Endothelial cell of umbilical vein (primary cell): ENCODE measurements around the gene OSBP2. TPM values are rescaled to one million over a fixed set of nuclear protein-coding genes. Genes with fewer than 3 reads are reported as not detected.

Experiments used
- BruUV-seq: library from RNA; stranded (reverse); fragments of 400-500 nt; replicated peaks from 2 replicates; lab custom pipeline; 2021; lab: Mats Ljungman, UMichigan
- CTCF ChIA-PET: fragments of 300-600, 350-600 bp; sonication (Branson Sonifier 250); formaldehyde crosslinking; loops from one replicate; lab custom pipeline; 2021; ENCODE audit warnings: antibody characterized with exemption, inconsistent platforms; lab: Charles Lee
- POLR2A ChIA-PET: fragments of 300-600, 350-600 bp; sonication (Branson Sonifier 250); formaldehyde crosslinking; loops from one replicate; lab custom pipeline; 2021; ENCODE audit warnings: antibody characterized with exemption, inconsistent platforms; lab: Charles Lee
- DNase-seq: peaks from one replicate; pipeline ENCODE4 v3.0.0-alpha.2; 2011; ENCODE audit warnings: low read depth, low spot score
- FAIRE-seq: peaks from 2 replicates; lab custom pipeline; 2011; peaks lifted over from hg19 to GRCh38; lab: Jason Lieb, UNC
- H2AFZ ChIP-seq: 2 replicates; pipeline ENCODE4 v1.6.0; 2012; ENCODE audit warnings: low read depth, low read length, control low read depth, inconsistent platforms
- H3K27ac ChIP-seq: 2 replicates; pipeline ENCODE4 v1.5.1; 2011; ENCODE audit warnings: low read depth, mild to moderate bottlenecking, control low read depth, low read length, moderate library complexity; ENCODE audit not compliant: insufficient read depth
- H3K27me3 ChIP-seq, 2 experiments: 2 replicates each; pipeline versions ENCODE4 v1.6.0 to v1.6.1; 2011; ENCODE audit warnings: low read length in 2 of 2, mixed read lengths in 1 of 2; ENCODE audit not compliant: control insufficient read depth in 2 of 2, insufficient read depth in 2 of 2
- H3K36me3 ChIP-seq, 2 experiments: 2 replicates in 1 of 2; 3 replicates in 1 of 2; pipeline ENCODE4 v1.5.1; 2011; ENCODE audit warnings: low read length in 2 of 2, mild to moderate bottlenecking in 1 of 2, moderate library complexity in 1 of 2; ENCODE audit not compliant: control insufficient read depth in 2 of 2, insufficient read depth in 2 of 2; ENCODE audit errors: extremely low read depth in 1 of 2
- H3K4me1 ChIP-seq: 3 replicates; pipeline ENCODE4 v1.5.1; 2011; ENCODE audit warnings: mild to moderate bottlenecking, low read length; ENCODE audit not compliant: control insufficient read depth, insufficient read depth; ENCODE audit errors: extremely low read depth
- H3K4me2 ChIP-seq: 2 replicates; pipeline ENCODE4 v1.6.1; 2011; ENCODE audit warnings: low read length, control low read depth, mixed read lengths; ENCODE audit not compliant: insufficient read depth
- H3K4me3 ChIP-seq, 3 experiments: fragments of 200-600 bp in 1 of 3; sonication (generic), shearing (Covaris generic) in 1 of 3; replicated peaks in 1 of 3; 2 replicates each; pipeline ENCODE4 v1.5.1; 2011 to 2016; ENCODE audit warnings: control low read depth in 3 of 3, low read length in 3 of 3, mild to moderate bottlenecking in 2 of 3, inconsistent platforms in 1 of 3, low read depth in 1 of 3, moderate library complexity in 1 of 3; ENCODE audit not compliant: insufficient read depth in 1 of 3
- H3K79me2 ChIP-seq: 2 replicates; pipeline ENCODE4 v1.6.0; 2012; ENCODE audit warnings: low read length, inconsistent platforms; ENCODE audit not compliant: control insufficient read depth, insufficient read depth
- H3K9ac ChIP-seq: replicated peaks from 2 replicates; pipeline ENCODE3; 2011; ENCODE audit warnings: low read length, control low read depth; ENCODE audit not compliant: insufficient read depth; ENCODE audit errors: extremely low read depth
- H3K9me1 ChIP-seq: replicated peaks from 3 replicates; pipeline ENCODE4 v1.6.0; 2011; ENCODE audit warnings: mild to moderate bottlenecking, low read length; ENCODE audit not compliant: control insufficient read depth, insufficient read depth; ENCODE audit errors: extremely low read depth
- H3K9me3 ChIP-seq: replicated peaks from 2 replicates; pipeline ENCODE4 v1.5.1; 2012; ENCODE audit warnings: low read length, inconsistent platforms; ENCODE audit not compliant: control insufficient read depth, insufficient read depth
- H4K20me1 ChIP-seq: replicated peaks from 2 replicates; pipeline ENCODE3; 2011; ENCODE audit warnings: mild to moderate bottlenecking, low read length; ENCODE audit not compliant: control insufficient read depth, insufficient read depth; ENCODE audit errors: extremely low read depth
- EZH2 ChIP-seq: IDR thresholded peaks from 2 replicates; pipeline ENCODE4 v1.6.1; 2012; ENCODE audit warnings: borderline replicate concordance, low read depth, mild to moderate bottlenecking, moderate library complexity, low read length, inconsistent platforms; ENCODE audit not compliant: severe bottlenecking
- FOS ChIP-seq: IDR thresholded peaks from 2 replicates; pipeline ENCODE4 v1.6.1; 2011; ENCODE audit warnings: mild to moderate bottlenecking, low read length, moderate library complexity, borderline replicate concordance; ENCODE audit not compliant: insufficient read depth
- JUN ChIP-seq: IDR thresholded peaks from 2 replicates; pipeline ENCODE4 v1.6.1; 2011; ENCODE audit warnings: borderline replicate concordance, low read depth; ENCODE audit not compliant: insufficient read length, insufficient read depth
- POLR2A ChIP-seq: IDR thresholded peaks from 2 replicates; pipeline ENCODE4 v1.6.1; 2012; ENCODE audit warnings: low read depth, mild to moderate bottlenecking, control low read depth, low read length
- POLR2AphosphoS5 ChIP-seq: IDR thresholded peaks from 2 replicates; pipeline ENCODE4 v1.6.1; 2012; ENCODE audit warnings: low read depth, mild to moderate bottlenecking, control low read depth, low read length, moderate library complexity; ENCODE audit not compliant: insufficient read depth
- dilution Hi-C: fragments of 300-500 bp; cut with MboI; formaldehyde crosslinking; loops from one replicate; pipeline ENCODE4 v1.15.0; 2019; ENCODE audit warnings: low sequenced_read_pairs; ENCODE audit not compliant: extremely low pct_ligation_motif_present
- intact Hi-C: fragments of 100-400 bp; cut with micrococcal nuclease; formaldehyde crosslinking; loops from one replicate; pipeline ENCODE4 v1.10.0; 2022
- polyA plus RNA-seq, 4 experiments: library from polyadenylated mRNA; depleted of rRNA in 3 of 4; stranded (reverse) in 3 of 4; unstranded in 1 of 4; fragments of >200 nt; gene quantifications; 2 replicates each; pipeline versions ENCODE4 v1.2.1 to v1.2.3, GENCODE V29; 2011 to 2012; ENCODE audit warnings: missing spikeins in 1 of 4
- total RNA-seq: library from RNA; stranded (reverse); gene quantifications from 2 replicates; pipeline ENCODE4 v1.2.3, GENCODE V29; 2021

The OSBP2 gene
- total and polyA plus RNA-seq, 2 donors (not counting 3 experiments of a cell fraction or from before 2014, with no cell fraction given), result 4.1 to 7.5 TPM

- no peaks in the 10 kb centered on the region for H4K20me1 ChIP-seq
- H3K27me3 ChIP-seq, result peaks cover 9 to 15% of the 10 kb centered on the region in 2 experiments
- DNase-seq (no peak), FAIRE-seq (no peak)
- CTCF ChIA-PET, result no interaction called here
- H3K4me3 ChIP-seq, result no peak overlapping the region
- H3K4me1 ChIP-seq, result peaks cover 18% of the 10 kb centered on the region
- H2AFZ ChIP-seq, result no peak overlapping the region
- H3K79me2 ChIP-seq, result no peaks in the 10 kb centered on the region
- intact Hi-C loops, result no loop called here
- dilution Hi-C loops, result no loop called here
- POLR2A ChIA-PET, result no interaction called here
- TF ChIP-seq FOS (no peak), EZH2 (no peak)
- no peaks in the 10 kb centered on the region for H3K9me1 ChIP-seq
- H3K4me2 ChIP-seq, result no peak overlapping the region
- H3K27ac ChIP-seq, result no peak overlapping the region
- no peak overlapping the region for H3K9ac ChIP-seq
- BruUV-seq, result no TSS peak
- H3K36me3 ChIP-seq, result no peaks in the 10 kb centered on the region
- H3K9me3 ChIP-seq, result no peaks in the 10 kb centered on the region
Measured at GRCh38 chr22:30828187-30829155, 133.8 kb downstream of the OSBP2 start.

GRCh38 chr22:30829901-30830550 lies 135.4 kb downstream of the OSBP2 start:
- Histone ChIP-seq H3K9me3 (no peaks in the 10 kb centered on the region), H3K27ac (peak overlapping the region; percentile 69), H3K9me1 (no peaks in the 10 kb centered on the region), H4K20me1 (no peaks in the 10 kb centered on the region), H3K9ac (no peak overlapping the region), H3K4me1 (peaks cover 18% of the 10 kb centered on the region), H3K4me2 (peak overlapping the region; percentile 31), H3K4me3 (no peak overlapping the region), H3K36me3 (no peaks in the 10 kb centered on the region), H3K27me3 (no peaks in the 10 kb centered on the region), H3K79me2 (no peaks in the 10 kb centered on the region), H2AFZ (no peak overlapping the region)
- peak; percentile 21 for TF ChIP-seq POLR2AphosphoS5
- peak; percentile 38 for TF ChIP-seq FOS
- TF ChIP-seq POLR2A, result no peak
- peak; percentile 60 for TF ChIP-seq JUN
- ChIA-PET CTCF (interaction anchor here (0.7 to 0.9 kb wide), 2 partner anchors 27 to 60 kb away, joined by 3 to 4 read pairs; no protein-coding TSS in a partner anchor), POLR2A (no interaction called here)
- intact Hi-C loops (loop anchor here (1.0 kb wide), 2 partner anchors 28 to 36 kb away; no protein-coding TSS in a partner anchor), dilution Hi-C loops (no loop called here)
- BruUV-seq, result no TSS peak
- DNase-seq (peak; percentile 63), FAIRE-seq (no peak)
